Osteocyte (in vitro differentiated cells): Measurements from ENCODE around the gene TPCN2. TPM values are rescaled to one million over a fixed set of nuclear protein-coding genes. Genes with fewer than 3 reads are reported as not detected.

Experiments
- DNase-seq: peaks from one replicate; pipeline ENCODE4 v3.0.0; 2021; ENCODE audit warnings: mixed read lengths; ENCODE audit not compliant: unreplicated experiment; ENCODE audit errors: extremely low spot score
- H3K27ac Mint-ChIP-seq: one replicate; pipeline ENCODE4 v1.8.0; 2021; ENCODE audit warnings: mild to moderate bottlenecking, mixed read lengths; ENCODE audit not compliant: unreplicated experiment
- H3K27me3 Mint-ChIP-seq: one replicate; pipeline ENCODE4 v1.8.0; 2021; ENCODE audit warnings: mixed read lengths; ENCODE audit not compliant: unreplicated experiment
- H3K36me3 Mint-ChIP-seq: one replicate; pipeline ENCODE4 v1.8.0; 2021; ENCODE audit warnings: mixed read lengths; ENCODE audit not compliant: unreplicated experiment
- H3K4me1 Mint-ChIP-seq: one replicate; pipeline ENCODE4 v1.8.0; 2021; ENCODE audit warnings: mixed read lengths; ENCODE audit not compliant: unreplicated experiment
- H3K4me3 Mint-ChIP-seq: one replicate; pipeline ENCODE4 v1.8.0; 2021; ENCODE audit warnings: mild to moderate bottlenecking, moderate library complexity, mixed read lengths; ENCODE audit not compliant: unreplicated experiment
- H3K9me3 Mint-ChIP-seq: one replicate; pipeline ENCODE4 v1.8.0; 2021; ENCODE audit warnings: mixed read lengths; ENCODE audit not compliant: unreplicated experiment
- CTCF ChIP-seq: fragments of 200-600 bp; sonication (generic); IDR thresholded peaks from 2 replicates; pipeline ENCODE4 v1.5.0; 2021; ENCODE audit warnings: antibody characterized with exemption, mild to moderate bottlenecking, moderate library complexity
- total RNA-seq: library from RNA; stranded (reverse); gene quantifications from 2 replicates; pipeline ENCODE4 v1.2.1, GENCODE V29; 2021

The TPCN2 gene
- total RNA-seq, 1 donor from 2014 or later = 22.4 TPM

GRCh38 chr11:69087133-69087524, 38.4 kb downstream of the TPCN2 start:
- Mint-ChIP-seq H3K36me3 (peaks cover 9% of the 10 kb centered on the region), H3K9me3 (no peaks in the 10 kb centered on the region), H3K27ac (no peak overlapping the region), H3K27me3 (no peaks in the 10 kb centered on the region), H3K4me3 (no peak overlapping the region), H3K4me1 (peaks cover 12% of the 10 kb centered on the region)
- no peak for DNase-seq
- no peak for TF ChIP-seq CTCF

GRCh38 chr11:69087811-69088210, 39.1 kb downstream of the TPCN2 start:
- Mint-ChIP-seq H3K27me3 (no peaks in the 10 kb centered on the region), H3K4me1 (peaks cover 12% of the 10 kb centered on the region), H3K4me3 (no peak overlapping the region), H3K36me3 (peaks cover 9% of the 10 kb centered on the region), H3K27ac (no peak overlapping the region), H3K9me3 (no peaks in the 10 kb centered on the region)
- no peak for TF ChIP-seq CTCF
- no peak for DNase-seq

GRCh38 chr11:69088676-69089146, 40.0 kb downstream of the TPCN2 start:
- peaks cover 9% of the 10 kb centered on the region for H3K36me3 Mint-ChIP-seq
- DNase-seq = peak; percentile 91
- H3K4me1 Mint-ChIP-seq = peaks cover 15% of the 10 kb centered on the region
- no peak overlapping the region for H3K27ac Mint-ChIP-seq
- no peaks in the 10 kb centered on the region for H3K9me3 Mint-ChIP-seq
- H3K4me3 Mint-ChIP-seq = no peak overlapping the region
- peak; percentile 85 for TF ChIP-seq CTCF
- H3K27me3 Mint-ChIP-seq = no peaks in the 10 kb centered on the region

- Mint-ChIP-seq H3K27me3 (no peaks in the 10 kb centered on the region), H3K4me3 (no peak overlapping the region), H3K36me3 (peaks cover 9% of the 10 kb centered on the region), H3K27ac (no peak overlapping the region), H3K4me1 (peaks cover 20% of the 10 kb centered on the region), H3K9me3 (no peaks in the 10 kb centered on the region)
- DNase-seq = no peak
- TF ChIP-seq CTCF = no peak
Observed at GRCh38 chr11:69089258-69089657, 40.5 kb downstream of the TPCN2 start.

- no peaks in the 10 kb centered on the region for H3K9me3 Mint-ChIP-seq
- H3K27me3 Mint-ChIP-seq = no peaks in the 10 kb centered on the region
- H3K36me3 Mint-ChIP-seq = peaks cover 6% of the 10 kb centered on the region
- no peak overlapping the region for H3K27ac Mint-ChIP-seq
- DNase-seq = no peak
- TF ChIP-seq CTCF = no peak
- peaks cover 23% of the 10 kb centered on the region for H3K4me1 Mint-ChIP-seq
- H3K4me3 Mint-ChIP-seq = no peak overlapping the region
Observed at GRCh38 chr11:69091638-69092165, 43.0 kb downstream of the TPCN2 start.
